K562 (cell line): ENCODE measurements around the gene ANAPC2. TPM values are rescaled to one million over a fixed set of nuclear protein-coding genes. Genes with fewer than 3 reads are reported as not detected.
A peak's percentile ranks its signal among the peaks of the same experiment; 100 is the strongest.

Experiments used
- ATAC-seq: fragments of 200-7000 bp; cut with Tn5 transposase; 3 replicates; pipeline ENCODE4 v1.9.1; 2020; ENCODE audit warnings: moderate library complexity
- BruUV-seq: library from RNA; stranded (reverse); fragments of 400-500 nt; replicated peaks from 2 replicates; lab custom pipeline; 2021; lab: Mats Ljungman, UMichigan
- CTCF ChIA-PET: fragments of 300-600 bp; formaldehyde crosslinking; extraction: SDS; loops from one replicate; lab custom pipeline; 2021; ENCODE audit warnings: low intra/inter-chr PET ratio; lab: Yijun Ruan, JAX
- POLR2A ChIA-PET: fragments of 300-600, 350-650 bp; sonication (Branson Sonifier 250); formaldehyde crosslinking; extraction: SDS; loops from one replicate; lab custom pipeline; 2021; ENCODE audit warnings: antibody characterized with exemption, inconsistent platforms; lab: Yijun Ruan, JAX
- DNase-seq, 4 experiments: peaks; one replicate each; pipeline versions ENCODE4 v3.0.0 to v3.0.0-alpha.2; 2011 to 2018; ENCODE audit warnings: low spot score in 3 of 4, mixed read lengths in 3 of 4; ENCODE audit errors: extremely low read depth in 1 of 4
- FAIRE-seq: peaks from 2 replicates; lab custom pipeline; 2011; peaks lifted over from hg19 to GRCh38; lab: Jason Lieb, UNC
- H2AFZ ChIP-seq: 2 replicates; pipeline ENCODE4 v1.6.0; 2011; ENCODE audit warnings: low read depth, low read length, control low read depth, inconsistent platforms
- H3K27ac ChIP-seq: fragments of 200-600 bp; 3 replicates; pipeline ENCODE4 v1.8.0; 2011; ENCODE audit warnings: low read depth, mild to moderate bottlenecking, control low read depth, inconsistent platforms, low read length, moderate library complexity, mixed read lengths; ENCODE audit errors: extremely low read depth
- H3K27me3 ChIP-seq, 2 experiments: fragments of 300-600 bp in 1 of 2; 2 replicates in 1 of 2; 3 replicates in 1 of 2; pipeline versions ENCODE4 v1.6.0 to v1.8.0; 2011; ENCODE audit warnings: inconsistent platforms in 2 of 2, low read length in 2 of 2, mild to moderate bottlenecking in 1 of 2, mixed read lengths in 1 of 2, moderate library complexity in 1 of 2; ENCODE audit not compliant: control insufficient read depth in 2 of 2, insufficient read depth in 2 of 2
- H3K36me3 ChIP-seq: fragments of 300-600 bp; 3 replicates; pipeline ENCODE4 v1.8.0; 2011; ENCODE audit warnings: mild to moderate bottlenecking, low read length, inconsistent platforms; ENCODE audit not compliant: control insufficient read depth, insufficient read depth
- H3K4me1 ChIP-seq, 2 experiments: fragments of 200-600 bp in 1 of 2; replicated peaks in 1 of 2; 2 replicates in 1 of 2; 3 replicates in 1 of 2; pipeline versions ENCODE4 v1.5.1 to v1.8.0; 2011; ENCODE audit warnings: inconsistent platforms in 2 of 2, low read length in 2 of 2, mild to moderate bottlenecking in 1 of 2, mixed read lengths in 1 of 2, moderate library complexity in 1 of 2; ENCODE audit not compliant: control insufficient read depth in 2 of 2, insufficient read depth in 2 of 2
- H3K4me2 ChIP-seq: 2 replicates; pipeline ENCODE4 v1.6.1; 2011; ENCODE audit warnings: low read length, control low read depth, inconsistent platforms, mixed read lengths; ENCODE audit not compliant: insufficient read depth
- H3K4me3 ChIP-seq: fragments of 200-600 bp; sonication (generic), shearing (Covaris generic); 2 replicates; pipeline ENCODE4 v1.5.1; 2016; ENCODE audit warnings: control low read depth, inconsistent platforms
- H3K79me2 ChIP-seq: fragments of 200-600 bp; 3 replicates; pipeline ENCODE4 v1.8.0; 2011; ENCODE audit warnings: low read length, inconsistent platforms; ENCODE audit not compliant: control insufficient read depth, insufficient read depth
- H3K9ac ChIP-seq, 2 experiments: 2 replicates each; pipeline versions ENCODE4 v1.6.0 to v1.6.1; 2011; ENCODE audit warnings: low read depth in 2 of 2, low read length in 2 of 2, control low read depth in 1 of 2, inconsistent platforms in 1 of 2, mild to moderate bottlenecking in 1 of 2, mixed read lengths in 1 of 2; ENCODE audit not compliant: insufficient read depth in 1 of 2
- H3K9me1 ChIP-seq: one replicate; pipeline ENCODE4 v1.6.0; 2011; ENCODE audit warnings: inconsistent platforms, mild to moderate bottlenecking, low read length, moderate library complexity; ENCODE audit not compliant: control insufficient read depth, insufficient read depth
- H3K9me3 ChIP-seq: replicated peaks from 2 replicates; pipeline ENCODE4 v1.5.1; 2011; ENCODE audit warnings: low read depth, low read length, inconsistent platforms; ENCODE audit not compliant: control insufficient read depth, insufficient read depth
- H4K20me1 ChIP-seq: replicated peaks from 2 replicates; pipeline ENCODE4 v1.6.1; 2011; ENCODE audit warnings: low read length, inconsistent platforms, mixed read lengths; ENCODE audit not compliant: control insufficient read depth, insufficient read depth
- EHMT2 ChIP-seq: fragments of 450-650 bp; IDR thresholded peaks from 2 replicates; pipeline ENCODE4 v1.6.1; 2018; ENCODE audit warnings: antibody characterized with exemption
- MIER1 ChIP-seq: fragments of 450-650 bp; IDR thresholded peaks from 2 replicates; pipeline ENCODE4 v1.6.1; 2016; ENCODE audit warnings: antibody characterized with exemption, mild to moderate bottlenecking, low read depth
- TCFL5 ChIP-seq: fragments of 250-450 bp; sonication (Bioruptor Pico); conservative IDR thresholded peaks from 2 replicates; pipeline ENCODE4 v1.6.1; 2021; ENCODE audit warnings: mild to moderate bottlenecking, moderate library complexity, matching md5 sums
- TFAP4 ChIP-seq: sonication (generic); formaldehyde crosslinking; IDR thresholded peaks from 2 replicates; pipeline ENCODE4 v1.8.0; 2022; ENCODE audit warnings: missing genetic modification reagents, mild to moderate bottlenecking, moderate library complexity, borderline replicate concordance
- ZBTB7A ChIP-seq: IDR thresholded peaks from 2 replicates; pipeline ENCODE4 v1.6.1; 2011; ENCODE audit warnings: low read depth, mild to moderate bottlenecking, low read length, moderate library complexity, borderline replicate concordance; ENCODE audit not compliant: control insufficient read depth
- WGBS: fragments of 100-300 bp; shearing (Covaris generic); methylation state at CpG from one replicate; pipeline ENCODE4 v1.1.6; 2016; ENCODE audit warnings: low coverage, mixed read lengths; ENCODE audit not compliant: insufficient coverage; ENCODE audit errors: missing lambda C conversion rate; 5-methylcytosine and 5-hydroxymethylcytosine counted together
- in situ Hi-C: fragments of 300-500 bp; cut with MboI; formaldehyde crosslinking; loops from 4 replicates; pipeline ENCODE4 v1.15.0; 2018; ENCODE audit warnings: inconsistent platforms, mixed read lengths
- intact Hi-C: fragments of 100-400 bp; cut with micrococcal nuclease; formaldehyde crosslinking; loops from 2 replicates; pipeline ENCODE4 v1.14.2; 2022
- polyA plus RNA-seq, 8 experiments: library from polyadenylated mRNA; depleted of rRNA in 4 of 8; stranded (reverse) in 5 of 8; unstranded in 3 of 8; fragments of >200 nt; fragmentation: Nextera tagmentation in 2 of 8; fragmentation: Illumina TruSeq in 1 of 8; extraction: Ambion mirVana in 2 of 8; extraction: Trizol in 1 of 8; gene quantifications; 2 replicates each; pipeline versions ENCODE4 v1.2.1 to v1.2.3, GENCODE V29; 2011 to 2014; ENCODE audit warnings: inconsistent platforms in 1 of 8, missing spikeins in 1 of 8
- total RNA-seq, 7 experiments: library from RNA; depleted of rRNA in 6 of 7; stranded (reverse); fragments of >200 nt in 6 of 7; fragmentation: Illumina TruSeq in 2 of 7; extraction: Trizol in 2 of 7; gene quantifications; 2 replicates each; pipeline versions ENCODE4 v1.2.1 to v1.2.3, GENCODE V29; 2011 to 2021; ENCODE audit warnings: low replicate concordance in 1 of 7
- TF ChIP-seq, protein P1 (sequence below), 2 experiments: fragments of 450-650 bp; formaldehyde crosslinking in 1 of 2; IDR thresholded peaks; 2 replicates each; pipeline versions ENCODE4 v1.4.0 to v1.6.1; 2014 to 2020; ENCODE audit warnings: mild to moderate bottlenecking in 2 of 2, borderline replicate concordance in 1 of 2, low read depth in 1 of 2

The ANAPC2 gene
- total and polyA plus RNA-seq, 9 of the 15 experiments (the other 6 are each of a cell fraction or from before 2014, with no cell fraction given) = 0.11 to 56.5 (median 17.1) TPM; not detected in 1

DNA sequence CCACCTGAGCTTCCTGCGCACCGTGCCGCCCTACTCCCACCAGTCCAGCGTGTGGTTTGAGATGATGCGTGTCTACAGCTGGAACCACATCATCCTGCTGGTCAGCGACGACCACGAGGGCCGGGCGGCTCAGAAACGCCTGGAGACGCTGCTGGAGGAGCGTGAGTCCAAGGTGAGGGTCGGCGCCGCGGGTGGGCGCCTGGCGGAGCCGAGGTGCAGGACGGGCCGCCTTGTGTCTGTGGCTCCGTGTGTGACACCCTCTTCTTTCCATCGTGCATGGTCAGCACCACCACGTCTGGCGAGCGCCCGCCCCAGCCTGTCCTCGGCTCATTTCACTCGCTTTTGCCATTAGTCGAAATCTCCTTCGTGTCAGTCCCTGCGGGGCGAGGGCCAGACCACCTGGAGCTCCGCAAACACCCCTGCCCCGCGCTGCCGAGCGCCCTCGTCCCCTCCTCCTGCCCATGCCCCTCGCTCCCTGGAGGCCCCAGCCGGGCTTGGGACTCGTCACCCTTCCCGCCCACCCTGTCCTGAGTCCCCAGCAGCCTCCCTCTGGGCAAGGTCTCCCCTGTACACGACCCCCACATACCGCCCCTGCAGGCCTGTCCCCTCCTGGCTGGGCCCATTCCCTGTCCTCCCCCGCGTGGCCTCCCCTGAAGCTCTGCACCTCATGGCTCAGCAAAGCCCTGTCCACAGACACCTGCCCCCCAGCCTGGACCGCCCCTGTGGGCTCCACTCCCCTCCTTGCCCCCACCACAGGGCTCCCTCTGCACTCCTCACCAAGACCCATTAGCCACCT lies 42.4 kb downstream of the ANAPC2 start:
- WGBS = 8% methylated on average over 35 of the region's 49 CpGs
- no peak for FAIRE-seq
- Histone ChIP-seq H2AFZ (no peak overlapping the region), H3K36me3 (no peaks in the 10 kb centered on the region), H3K4me1 (peaks cover 8 to 51% of the 10 kb centered on the region in 2 experiments; a peak in 3 of 5 replicates), H3K27ac (no peak overlapping the region), H3K9me3 (no peaks in the 10 kb centered on the region), H3K9me1 (no peaks in the 10 kb centered on the region), H3K79me2 (no peaks in the 10 kb centered on the region), H3K9ac (no peak overlapping the region), H3K4me2 (no peak overlapping the region)
- intact Hi-C loops (no loop called here), in situ Hi-C loops (no loop called here)
- no TSS peak for BruUV-seq
- TF ChIP-seq EHMT2 (peak; percentile 21; the same call in 1 of the 2 replicates), ZBTB7A (0 out of 2 replicates have a peak, but pooled peaks have one; percentile 14), MIER1 (0 out of 2 replicates have a peak, but pooled peaks have one; percentile 18), TCFL5 (CRISPR knock-in tag) (no peak), TFAP4 (CRISPR knock-in tag) (peak; percentile 62; the same call in 1 of the 2 replicates)
- TF ChIP-seq, protein P1, sequence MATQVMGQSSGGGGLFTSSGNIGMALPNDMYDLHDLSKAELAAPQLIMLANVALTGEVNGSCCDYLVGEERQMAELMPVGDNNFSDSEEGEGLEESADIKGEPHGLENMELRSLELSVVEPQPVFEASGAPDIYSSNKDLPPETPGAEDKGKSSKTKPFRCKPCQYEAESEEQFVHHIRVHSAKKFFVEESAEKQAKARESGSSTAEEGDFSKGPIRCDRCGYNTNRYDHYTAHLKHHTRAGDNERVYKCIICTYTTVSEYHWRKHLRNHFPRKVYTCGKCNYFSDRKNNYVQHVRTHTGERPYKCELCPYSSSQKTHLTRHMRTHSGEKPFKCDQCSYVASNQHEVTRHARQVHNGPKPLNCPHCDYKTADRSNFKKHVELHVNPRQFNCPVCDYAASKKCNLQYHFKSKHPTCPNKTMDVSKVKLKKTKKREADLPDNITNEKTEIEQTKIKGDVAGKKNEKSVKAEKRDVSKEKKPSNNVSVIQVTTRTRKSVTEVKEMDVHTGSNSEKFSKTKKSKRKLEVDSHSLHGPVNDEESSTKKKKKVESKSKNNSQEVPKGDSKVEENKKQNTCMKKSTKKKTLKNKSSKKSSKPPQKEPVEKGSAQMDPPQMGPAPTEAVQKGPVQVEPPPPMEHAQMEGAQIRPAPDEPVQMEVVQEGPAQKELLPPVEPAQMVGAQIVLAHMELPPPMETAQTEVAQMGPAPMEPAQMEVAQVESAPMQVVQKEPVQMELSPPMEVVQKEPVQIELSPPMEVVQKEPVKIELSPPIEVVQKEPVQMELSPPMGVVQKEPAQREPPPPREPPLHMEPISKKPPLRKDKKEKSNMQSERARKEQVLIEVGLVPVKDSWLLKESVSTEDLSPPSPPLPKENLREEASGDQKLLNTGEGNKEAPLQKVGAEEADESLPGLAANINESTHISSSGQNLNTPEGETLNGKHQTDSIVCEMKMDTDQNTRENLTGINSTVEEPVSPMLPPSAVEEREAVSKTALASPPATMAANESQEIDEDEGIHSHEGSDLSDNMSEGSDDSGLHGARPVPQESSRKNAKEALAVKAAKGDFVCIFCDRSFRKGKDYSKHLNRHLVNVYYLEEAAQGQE (IDR thresholded peaks at IDR 0.05; ENCODE audit: borderline replicate concordance) = peak; percentile 87
- TF ChIP-seq, protein P1 (CRISPR knock-in tag; IDR thresholded peaks at IDR 0.05; ENCODE audit: low read depth) = 0 out of 2 replicates have a peak, but pooled peaks have one; percentile 58
- TF ChIP-seq, all 486 proteins: peak for 5
- ChIA-PET CTCF (no interaction called here), POLR2A (interaction anchor here (1.0 kb wide), 1 partner anchor 9 kb away, joined by 5 read pairs; no protein-coding TSS in a partner anchor)
- DNase-seq = peak in 1 of 4 experiments; percentile 9
- peaks cover 14 to 30% of the 10 kb centered on the region in 2 experiments; a peak in 4 of 5 replicates for H3K27me3 ChIP-seq
- no peak overlapping the region for H3K4me3 ChIP-seq
- 0 out of 2 replicates have a peak, but pooled peaks cover 5% of the 10 kb centered on the region for H4K20me1 ChIP-seq
- no peak for ATAC-seq
